ENCODE data around the gene POLG2.
A peak's percentile ranks its signal among the peaks of the same experiment; 100 is the strongest.
"Not testable (repeated sequence)": the region's sequence is repeated elsewhere in the genome, so short reads cannot be mapped to it uniquely, and the experiment has no call there.

Gene POLG2

DNA sequence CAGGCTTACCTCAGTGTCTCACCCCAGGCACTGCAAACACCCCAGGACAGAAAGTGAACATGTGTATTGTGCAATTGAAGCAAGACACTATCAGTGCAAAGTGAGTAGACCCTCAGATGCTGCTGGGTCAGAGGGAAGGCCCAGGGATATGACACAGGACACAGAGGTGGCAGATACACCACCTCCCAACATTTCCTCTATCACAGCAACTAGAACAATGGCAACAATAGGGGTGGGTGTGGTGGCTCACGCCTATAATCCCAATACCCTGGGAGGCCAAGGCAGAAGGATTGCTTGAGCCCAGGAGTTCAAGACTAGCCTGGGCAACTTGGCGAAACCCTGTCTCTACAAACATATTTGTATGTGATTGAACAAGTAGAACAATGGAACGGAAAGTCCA is 25.4 kb downstream of the POLG2 start:
- H3K4me1 ChIP-seq (ENCODE audit: control insufficient read depth in 1 of 2, insufficient read depth in 2 of 2, low read length in 2 of 2): peaks cover 0 to under 1% of the 10 kb centered on the region in 2 experiments

GRCh38 chr17:64470625-64471024 is 26.2 kb downstream of the POLG2 start:
- Histone ChIP-seq H2AFZ (ENCODE audit: insufficient read depth, low read length, poor library complexity) (no peak overlapping the region), H4K8ac (ENCODE audit: low read depth, low read length) (no peak overlapping the region), H3K4me3 (ENCODE audit: low read depth, low read length) (no peak overlapping the region), H3K23ac (ENCODE audit: low read length) (no peak overlapping the region), H3K9me3 (ENCODE audit: insufficient read depth, low read depth, low read length) (no peaks in the 10 kb centered on the region), H4K12ac (ENCODE audit: low read depth, low read length) (no peak overlapping the region), H3K79me1 (ENCODE audit: low read length) (no peaks in the 10 kb centered on the region), H3K36me3 (ENCODE audit: control insufficient read depth in 1 of 2, insufficient read depth in 2 of 2, low read length in 2 of 2) (no peaks in the 10 kb centered on the region), H3K14ac (ENCODE audit: low read length) (no peak overlapping the region), H3K18ac (ENCODE audit: low read length) (no peak overlapping the region), H3K4me2 (ENCODE audit: low read length) (no peak overlapping the region), H3K4me1 (ENCODE audit: control insufficient read depth in 1 of 2, insufficient read depth in 2 of 2, low read length in 2 of 2) (peaks cover 0 to 4% of the 10 kb centered on the region in 2 experiments), H2BK5ac (ENCODE audit: low read depth, low read length, poor library complexity) (no peak overlapping the region), H2BK12ac (ENCODE audit: low read length) (no peak overlapping the region), H3K4ac (ENCODE audit: low read depth, low read length) (no peak overlapping the region), H3K9ac (ENCODE audit: low read length) (no peak overlapping the region), H4K91ac (ENCODE audit: low read depth, low read length) (no peak overlapping the region), H3K27ac (ENCODE audit: low read depth, low read length) (no peak overlapping the region), H2AK5ac (ENCODE audit: low read length) (no peak overlapping the region), H3K27me3 (ENCODE audit: insufficient read depth, low read length) (no peaks in the 10 kb centered on the region), H3K79me2 (ENCODE audit: control insufficient read depth, insufficient read depth, low read length, poor library complexity) (no peaks in the 10 kb centered on the region), H2BK120ac (ENCODE audit: insufficient read depth, low read length, poor library complexity) (no peak overlapping the region)
- no peak for DNase-seq
- WGBS (ENCODE audit: extremely low coverage, insufficient coverage, insufficient read length): no CpG with 5 or more reads among the region's 4 CpGs

More for the DNA sequence above, 25.4 kb downstream of the POLG2 start:
- no peak overlapping the region for H4K8ac ChIP-seq (ENCODE audit: low read depth, low read length)
- H3K79me1 ChIP-seq (ENCODE audit: low read length): no peaks in the 10 kb centered on the region
- H2BK120ac ChIP-seq (ENCODE audit: insufficient read depth, low read length, poor library complexity): no peak overlapping the region
- H2AK5ac ChIP-seq (ENCODE audit: low read length): no peak overlapping the region
- peak overlapping the region; percentile 22 for H3K23ac ChIP-seq (ENCODE audit: low read length)
- H3K4me2 ChIP-seq (ENCODE audit: low read length): no peak overlapping the region
- no peak overlapping the region for H3K14ac ChIP-seq (ENCODE audit: low read length)
- H3K4me3 ChIP-seq (ENCODE audit: low read depth, low read length): no peak overlapping the region
- DNase-seq: no peak
- no peak overlapping the region for H3K4ac ChIP-seq (ENCODE audit: low read depth, low read length)
- no peak overlapping the region for H3K18ac ChIP-seq (ENCODE audit: low read length)
- no peak overlapping the region for H2AFZ ChIP-seq (ENCODE audit: insufficient read depth, low read length, poor library complexity)
- no CpG with 5 or more reads among the region's 3 CpGs for WGBS (ENCODE audit: extremely low coverage, insufficient coverage, insufficient read length)
- H4K12ac ChIP-seq (ENCODE audit: low read depth, low read length): no peak overlapping the region
- H2BK12ac ChIP-seq (ENCODE audit: low read length): no peak overlapping the region
- no peak overlapping the region for H4K91ac ChIP-seq (ENCODE audit: low read depth, low read length)
- H3K27me3 ChIP-seq (ENCODE audit: insufficient read depth, low read length): no peaks in the 10 kb centered on the region
- no peaks in the 10 kb centered on the region for H3K9me3 ChIP-seq (ENCODE audit: insufficient read depth, low read depth, low read length)
- H3K36me3 ChIP-seq (ENCODE audit: control insufficient read depth in 1 of 2, insufficient read depth in 2 of 2, low read length in 2 of 2): no peaks in the 10 kb centered on the region
- H3K27ac ChIP-seq (ENCODE audit: low read depth, low read length): no peak overlapping the region
- H2BK5ac ChIP-seq (ENCODE audit: low read depth, low read length, poor library complexity): no peak overlapping the region
- H3K79me2 ChIP-seq (ENCODE audit: control insufficient read depth, insufficient read depth, low read length, poor library complexity): no peaks in the 10 kb centered on the region
- H3K9ac ChIP-seq (ENCODE audit: low read length): no peak overlapping the region

- H4K8ac ChIP-seq (ENCODE audit: low read depth, low read length); H3K9ac ChIP-seq (ENCODE audit: low read length); H4K91ac ChIP-seq (ENCODE audit: low read depth, low read length); H2BK120ac ChIP-seq (ENCODE audit: insufficient read depth, low read length, poor library complexity); H3K14ac ChIP-seq (ENCODE audit: low read length); H3K79me1 ChIP-seq (ENCODE audit: low read length); H2AFZ ChIP-seq (ENCODE audit: insufficient read depth, low read length, poor library complexity); H3K36me3 ChIP-seq (ENCODE audit: control insufficient read depth in 1 of 2, insufficient read depth in 2 of 2, low read length in 2 of 2); H3K23ac ChIP-seq (ENCODE audit: low read length); H3K18ac ChIP-seq (ENCODE audit: low read length); H2BK12ac ChIP-seq (ENCODE audit: low read length); H3K4me1 ChIP-seq (ENCODE audit: control insufficient read depth in 1 of 2, insufficient read depth in 2 of 2, low read length in 2 of 2); H3K4me3 ChIP-seq (ENCODE audit: low read depth, low read length); H3K4ac ChIP-seq (ENCODE audit: low read depth, low read length); H2AK5ac ChIP-seq (ENCODE audit: low read length); H3K79me2 ChIP-seq (ENCODE audit: control insufficient read depth, insufficient read depth, low read length, poor library complexity); H4K12ac ChIP-seq (ENCODE audit: low read depth, low read length); H3K27me3 ChIP-seq (ENCODE audit: insufficient read depth, low read length); H3K9me3 ChIP-seq (ENCODE audit: insufficient read depth, low read depth, low read length); H3K27ac ChIP-seq (ENCODE audit: low read depth, low read length); DNase-seq; H3K4me2 ChIP-seq (ENCODE audit: low read length); H2BK5ac ChIP-seq (ENCODE audit: low read depth, low read length, poor library complexity): not testable (repeated sequence)
- WGBS (ENCODE audit: extremely low coverage, insufficient coverage, insufficient read length): no CpG with 5 or more reads among the region's 1 CpG
Observed at GRCh38 chr17:64466834-64467233, 30.0 kb downstream of the POLG2 start.

GRCh38 chr17:64466019-64466735 is 30.7 kb downstream of the POLG2 start:
- Histone ChIP-seq H3K36me3 (ENCODE audit: control insufficient read depth in 1 of 2, insufficient read depth in 2 of 2, low read length in 2 of 2) (no peaks in the 10 kb centered on the region), H3K4me3 (ENCODE audit: low read depth, low read length) (no peak overlapping the region), H3K18ac (ENCODE audit: low read length) (no peak overlapping the region), H3K4ac (ENCODE audit: low read depth, low read length) (no peak overlapping the region), H3K79me2 (ENCODE audit: control insufficient read depth, insufficient read depth, low read length, poor library complexity) (no peaks in the 10 kb centered on the region), H3K9me3 (ENCODE audit: insufficient read depth, low read depth, low read length) (no peaks in the 10 kb centered on the region), H3K4me2 (ENCODE audit: low read length) (no peak overlapping the region), H3K9ac (ENCODE audit: low read length) (no peak overlapping the region), H4K91ac (ENCODE audit: low read depth, low read length) (no peak overlapping the region), H2AFZ (ENCODE audit: insufficient read depth, low read length, poor library complexity) (no peak overlapping the region), H3K79me1 (ENCODE audit: low read length) (no peaks in the 10 kb centered on the region), H3K27ac (ENCODE audit: low read depth, low read length) (no peak overlapping the region), H3K14ac (ENCODE audit: low read length) (no peak overlapping the region), H2BK5ac (ENCODE audit: low read depth, low read length, poor library complexity) (no peak overlapping the region), H4K12ac (ENCODE audit: low read depth, low read length) (no peak overlapping the region), H2BK120ac (ENCODE audit: insufficient read depth, low read length, poor library complexity) (no peak overlapping the region), H2AK5ac (ENCODE audit: low read length) (no peak overlapping the region), H4K8ac (ENCODE audit: low read depth, low read length) (no peak overlapping the region), H3K23ac (ENCODE audit: low read length) (no peak overlapping the region), H3K4me1 (ENCODE audit: control insufficient read depth in 1 of 2, insufficient read depth in 2 of 2, low read length in 2 of 2) (peaks cover 0 to 4% of the 10 kb centered on the region in 2 experiments), H2BK12ac (ENCODE audit: low read length) (no peak overlapping the region), H3K27me3 (ENCODE audit: insufficient read depth, low read length) (no peaks in the 10 kb centered on the region)
- no CpG with 5 or more reads among the region's 9 CpGs for WGBS (ENCODE audit: extremely low coverage, insufficient coverage, insufficient read length)
- peak; percentile 57 to 88 for DNase-seq
